Transverse colon (tissue), 4 donors: ENCODE data around the gene NAA30. TPM values are rescaled to one million over a fixed set of nuclear protein-coding genes. Genes with fewer than 3 reads are reported as not detected.

ENCODE experiments used
- DNase-seq: peaks from one replicate; pipeline ENCODE4 v3.0.0-alpha.2; 2019
- H3K27ac ChIP-seq, 4 donors: fragments of 200-600 bp; sonication (generic); 2 replicates each; pipeline ENCODE4 v1.5.1; 2016 to 2018; ENCODE audit warnings: inconsistent platforms in 4 of 4
- H3K27me3 ChIP-seq: fragments of 200-600 bp; sonication (generic); 2 replicates; pipeline ENCODE4 v1.5.1; 2017; ENCODE audit warnings: inconsistent platforms
- H3K36me3 ChIP-seq, 4 donors: fragments of 200-600 bp; sonication (generic); 2 replicates each; pipeline ENCODE4 v1.5.1; 2017 to 2019; ENCODE audit warnings: inconsistent platforms in 4 of 4
- H3K4me1 ChIP-seq, 4 donors: fragments of 200-600 bp; sonication (generic); 2 replicates each; pipeline ENCODE4 v1.5.1; 2017 to 2020; ENCODE audit warnings: inconsistent platforms in 4 of 4
- H3K4me3 ChIP-seq, 4 donors: fragments of 200-600 bp; sonication (generic); 1 replicate in 1 of 4; 2 replicates in 3 of 4; pipeline versions ENCODE4 v1.5.1 to v1.6.1; 2017 to 2019; ENCODE audit warnings: inconsistent platforms in 4 of 4
- H3K9me3 ChIP-seq, 2 donors: fragments of 200-600 bp; sonication (generic); 2 replicates each; pipeline ENCODE4 v1.5.1; 2017 to 2019; ENCODE audit warnings: inconsistent platforms in 2 of 2
- CTCF ChIP-seq, 5 experiments: fragments of 200-600 bp in 3 of 5; fragments of 450-650 bp in 2 of 5; sonication (generic) in 3 of 5; IDR thresholded peaks; 1 replicate in 2 of 5; 2 replicates in 3 of 5; pipeline ENCODE4 v1.5.1; 2016 to 2017; ENCODE audit warnings: antibody characterized with exemption in 5 of 5, inconsistent platforms in 3 of 5, mild to moderate bottlenecking in 2 of 5, moderate library complexity in 1 of 5
- EP300 ChIP-seq: sonication (generic); formaldehyde crosslinking; IDR thresholded peaks from one replicate; pipeline ENCODE4 v1.6.1; 2017; ENCODE audit warnings: antibody characterized with exemption, low read depth
- POLR2A ChIP-seq: fragments of 450-650 bp; IDR thresholded peaks from one replicate; pipeline ENCODE4 v1.6.1; 2016; ENCODE audit warnings: antibody characterized with exemption, mild to moderate bottlenecking, moderate library complexity
- POLR2AphosphoS5 ChIP-seq, 3 donors: sonication (generic); formaldehyde crosslinking; IDR thresholded peaks; one replicate each; pipeline ENCODE4 v1.6.1; 2016; ENCODE audit warnings: antibody characterized with exemption in 3 of 3
- WGBS, 2 donors: methylation state at CpG; one replicate each; pipeline ENCODE4 v1.1.5; 2018; ENCODE audit warnings: low coverage in 1 of 2; 5-methylcytosine and 5-hydroxymethylcytosine counted together
- in situ Hi-C, 4 donors: fragments of 200-750 bp; cut with MboI; loops; one replicate each; pipeline versions ENCODE4 v1.15.0 to v1.15.1; 2017; ENCODE audit warnings: low sequenced_read_pairs in 3 of 4, low pct_ligation_motif_present in 1 of 4, low pct_unique_long_range_greater_than_20kb in 1 of 4
- intact Hi-C: fragments of 100-400 bp; cut with DNase I; formaldehyde crosslinking; loops from one replicate; pipeline ENCODE4 v1.15.1; 2023; ENCODE audit warnings: low total_unique reads
- total RNA-seq, 4 donors: library from RNA; depleted of rRNA; stranded (reverse); fragments of >200 nt; gene quantifications; one replicate each; pipeline ENCODE4 v1.1.0, GENCODE V29; 2016

NAA30 gene
- total RNA-seq, 4 donors from 2014 or later, result 4.4 to 16.5 (median 12.0) TPM

GRCh38 chr14:57462551-57462950 lies 72.2 kb downstream of the NAA30 start:
- Histone ChIP-seq H3K27ac (no peak overlapping the region), H3K4me1 (no peaks in the 10 kb centered on the region), H3K27me3 (no peaks in the 10 kb centered on the region), H3K36me3 (no peaks in the 10 kb centered on the region), H3K9me3 (no peaks in the 10 kb centered on the region), H3K4me3 (no peak overlapping the region)
- TF ChIP-seq POLR2AphosphoS5 (IDR thresholded peaks at IDR 0.05) (no peak), POLR2A (no peak), EP300 (no peak), CTCF (IDR thresholded peaks at IDR 0.05) (no peak)
- intact Hi-C loops, result no loop called here
- in situ Hi-C loops, result no loop called here
- no peak for DNase-seq
- 73 to 84% methylated on average over 2 to 3 of the region's 3 CpGs for WGBS, 2 donors

GRCh38 chr14:57464008-57464730 lies 73.8 kb downstream of the NAA30 start:
- intact Hi-C loops (no loop called here), in situ Hi-C loops (no loop called here)
- DNase-seq, result no peak
- Histone ChIP-seq H3K27me3 (no peaks in the 10 kb centered on the region), H3K27ac (no peak overlapping the region), H3K36me3 (no peaks in the 10 kb centered on the region), H3K4me3 (no peak overlapping the region), H3K4me1 (no peaks in the 10 kb centered on the region), H3K9me3 (no peaks in the 10 kb centered on the region)
- no peak for TF ChIP-seq POLR2A
- TF ChIP-seq CTCF (IDR thresholded peaks at IDR 0.05), result no peak
- TF ChIP-seq POLR2AphosphoS5 (IDR thresholded peaks at IDR 0.05), result no peak
- TF ChIP-seq EP300, result no peak
- 67% methylated on average over 6 of the region's 6 CpGs; no CpG with 5 or more reads in 1 of the 2 donors for WGBS, 2 donors

Other genes with a start within 250 kb of the NAA30 start
- 10 to 100 TPM; 22.8 to 51.3 (median 29.2) TPM for gene EXOC5, start 121.7 kb upstream of the NAA30 start, total RNA-seq
- 100 to 1,000 TPM in 2 of 4 donors, 10 to 100 TPM in 2; 45.9 to 143 (median 75.5) TPM for gene AP5M1, start 121.6 kb upstream of the NAA30 start, total RNA-seq
- gene CCDC198, start 103.3 kb downstream of the NAA30 start, total RNA-seq, result not detected